GM12891 (cell line): ENCODE measurements around the gene TBC1D4. TPM values are rescaled to one million over a fixed set of nuclear protein-coding genes. Genes with fewer than 3 reads are reported as not detected.

Experiments
- DNase-seq: peaks from one replicate; pipeline ENCODE4 v3.0.0; 2011; ENCODE audit warnings: low spot score; ENCODE audit not compliant: insufficient read length
- FAIRE-seq: peaks from 2 replicates; lab custom pipeline; 2011; peaks lifted over from hg19 to GRCh38; lab: Jason Lieb, UNC
- PAX5 ChIP-seq: IDR thresholded peaks from 2 replicates; pipeline ENCODE4 v1.6.1; 2011; ENCODE audit warnings: low read length, moderate library complexity, mild to moderate bottlenecking; ENCODE audit not compliant: insufficient read depth, severe bottlenecking
- POLR2A ChIP-seq: IDR thresholded peaks from 2 replicates; pipeline ENCODE4 v1.6.1; 2011; ENCODE audit warnings: low read depth, low read length, control low read depth
- POLR2AphosphoS5 ChIP-seq: IDR thresholded peaks from 2 replicates; pipeline ENCODE4 v1.6.1; 2011; ENCODE audit warnings: low read depth, low read length, control low read depth
- POU2F2 ChIP-seq: IDR thresholded peaks from 2 replicates; pipeline ENCODE4 v1.6.1; 2011; ENCODE audit warnings: low read depth, mild to moderate bottlenecking, control low read depth, low read length, moderate library complexity
- SPI1 ChIP-seq: IDR thresholded peaks from 2 replicates; pipeline ENCODE4 v1.6.1; 2011; ENCODE audit warnings: low read depth, low read length, control low read depth
- TAF1 ChIP-seq: IDR thresholded peaks from 2 replicates; pipeline ENCODE4 v1.6.1; 2011; ENCODE audit warnings: low read depth, low read length, control low read depth
- polyA plus RNA-seq: library from polyadenylated mRNA; unstranded; fragments of >200 nt; gene quantifications from one replicate; pipeline ENCODE4 v1.2.1, GENCODE V29; 2012; ENCODE audit warnings: low read depth, missing spikeins, inconsistent platforms; ENCODE audit not compliant: missing spikeins

The TBC1D4 gene
- 10.0 TPM for polyA plus RNA-seq

- TF ChIP-seq POU2F2 (peak; percentile 48; the same call in 1 of the 2 replicates), TAF1 (no peak), SPI1 (peak; percentile 97)
- FAIRE-seq = peak; percentile 92
- DNase-seq = peak; percentile 54
These were observed at the start of gene TBC1D4 for GRCh38 chr13:75482070-75482819. Gene TBC1D4 (minus strand): TSS chr13:75482169. CDS start chr13:75481767, 402 bp downstream.

- TF ChIP-seq POLR2A = no peak
- DNase-seq = no peak
- peak; percentile 64 for FAIRE-seq
These were observed 48.6 kb upstream of the TBC1D4 start for GRCh38 chr13:75530549-75530961.

DNA sequence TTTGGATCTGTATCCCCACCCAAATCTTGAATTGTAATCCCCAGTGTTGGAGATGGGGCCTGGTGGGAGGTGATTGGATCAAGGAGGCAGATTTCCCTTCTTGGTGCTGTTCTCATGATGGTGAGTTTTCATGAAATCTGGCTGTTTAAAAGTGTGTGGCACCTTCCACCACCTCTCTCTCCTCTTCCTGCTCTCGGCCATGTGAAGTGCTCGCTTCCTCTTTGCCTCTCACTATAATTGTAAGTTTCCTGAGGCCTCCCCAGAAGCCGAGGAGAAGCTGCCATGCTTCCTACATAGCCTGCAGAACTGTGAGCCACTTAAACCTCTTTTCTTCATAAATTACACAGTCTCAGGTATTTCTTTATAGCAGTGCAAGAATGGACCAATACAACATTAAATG is 40.0 kb upstream of the TBC1D4 start:
- DNase-seq = no peak
- FAIRE-seq = no peak
- TF ChIP-seq TAF1 (no peak), POLR2A (no peak), PAX5 (no peak), POU2F2 (no peak), SPI1 (no peak; the same call in 1 of the 2 replicates), POLR2AphosphoS5 (no peak)

GRCh38 chr13:75518439-75519088 is 36.6 kb upstream of the TBC1D4 start:
- FAIRE-seq (no peak), DNase-seq (no peak)
- TF ChIP-seq POLR2AphosphoS5 (no peak), PAX5 (no peak), POU2F2 (no peak), SPI1 (no peak), POLR2A (no peak), TAF1 (no peak)

DNA sequence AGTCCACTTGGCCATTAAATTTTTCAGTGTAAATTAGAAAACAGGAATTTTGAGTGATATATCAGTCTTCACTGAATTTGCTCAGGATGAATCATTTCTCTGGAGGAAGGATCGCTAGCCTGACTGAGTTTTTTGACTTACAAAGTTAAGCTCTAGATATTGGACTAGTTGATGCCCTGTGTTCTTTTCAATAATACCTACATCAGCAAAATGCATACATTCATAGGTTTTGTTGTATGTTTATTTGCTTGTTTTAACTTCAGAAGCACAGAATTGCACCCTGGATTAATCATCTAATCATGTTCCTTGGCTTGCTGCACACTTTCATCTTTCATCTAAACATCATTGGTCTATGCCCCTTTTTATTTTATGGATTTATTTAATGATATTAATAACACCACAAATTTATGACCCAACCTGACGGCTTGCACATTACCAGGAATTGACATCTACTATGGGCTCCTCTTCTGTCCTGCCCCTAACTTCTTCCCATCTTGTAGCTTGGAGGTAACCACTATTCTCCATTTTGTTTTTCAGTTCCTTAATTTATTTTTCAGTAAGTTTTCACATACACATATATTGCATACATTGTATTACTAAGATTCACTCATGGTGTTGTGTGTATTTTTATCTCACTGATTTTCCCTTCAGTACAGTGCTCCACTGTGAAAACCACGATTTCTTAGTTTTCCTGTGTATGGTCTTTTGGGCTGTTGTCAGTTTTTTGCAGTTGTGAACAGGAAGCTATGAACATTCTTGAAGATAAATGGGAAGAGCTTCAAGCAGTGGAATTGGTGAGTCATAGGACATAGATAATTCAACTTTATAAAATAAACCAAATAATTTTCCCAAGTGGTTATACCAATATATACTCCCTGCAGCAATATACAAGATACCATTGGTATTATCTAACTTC is 32.4 kb upstream of the TBC1D4 start:
- no peak for DNase-seq
- TF ChIP-seq SPI1 = peak; percentile 89
- TF ChIP-seq TAF1 = no peak
- no peak for TF ChIP-seq POLR2AphosphoS5
- no peak for TF ChIP-seq POLR2A
- peak; percentile 50 for FAIRE-seq

- FAIRE-seq (peak; percentile 87), DNase-seq (no peak)
- TF ChIP-seq POLR2AphosphoS5 (no peak), PAX5 (no peak), POU2F2 (no peak), TAF1 (no peak), SPI1 (peak; percentile 75), POLR2A (no peak)
These were observed 31.3 kb upstream of the TBC1D4 start for GRCh38 chr13:75513271-75513670.

DNA sequence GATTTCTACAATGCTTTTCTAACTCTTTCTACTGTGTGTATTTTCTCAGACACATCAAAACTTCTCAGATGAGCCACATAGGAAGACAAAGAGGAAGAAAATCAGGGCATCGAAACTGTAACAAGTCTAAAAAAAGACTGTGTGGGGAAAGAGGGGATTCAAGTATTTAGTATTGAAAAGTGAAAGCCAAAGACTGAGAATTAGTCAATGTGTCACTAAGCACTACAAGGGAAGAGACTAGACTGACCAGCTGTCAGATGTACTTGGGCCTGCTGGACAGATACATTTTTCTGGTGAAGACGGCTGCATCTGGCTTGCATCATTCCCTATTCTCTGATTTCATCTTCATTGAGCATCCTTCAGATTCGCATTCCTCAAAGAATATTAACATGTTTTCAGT is 30.3 kb upstream of the TBC1D4 start:
- FAIRE-seq (no peak), DNase-seq (peak; percentile 30)
- no peak for TF ChIP-seq POLR2AphosphoS5
- no peak for TF ChIP-seq POLR2A
- no peak for TF ChIP-seq POU2F2
- TF ChIP-seq TAF1 = no peak
- TF ChIP-seq SPI1 = no peak
- no peak for TF ChIP-seq PAX5

GRCh38 chr13:75511051-75511625 is 29.2 kb upstream of the TBC1D4 start:
- DNase-seq (no peak), FAIRE-seq (no peak)
- TF ChIP-seq TAF1 (no peak), POLR2A (no peak), PAX5 (no peak), SPI1 (no peak), POU2F2 (no peak), POLR2AphosphoS5 (no peak)

DNA sequence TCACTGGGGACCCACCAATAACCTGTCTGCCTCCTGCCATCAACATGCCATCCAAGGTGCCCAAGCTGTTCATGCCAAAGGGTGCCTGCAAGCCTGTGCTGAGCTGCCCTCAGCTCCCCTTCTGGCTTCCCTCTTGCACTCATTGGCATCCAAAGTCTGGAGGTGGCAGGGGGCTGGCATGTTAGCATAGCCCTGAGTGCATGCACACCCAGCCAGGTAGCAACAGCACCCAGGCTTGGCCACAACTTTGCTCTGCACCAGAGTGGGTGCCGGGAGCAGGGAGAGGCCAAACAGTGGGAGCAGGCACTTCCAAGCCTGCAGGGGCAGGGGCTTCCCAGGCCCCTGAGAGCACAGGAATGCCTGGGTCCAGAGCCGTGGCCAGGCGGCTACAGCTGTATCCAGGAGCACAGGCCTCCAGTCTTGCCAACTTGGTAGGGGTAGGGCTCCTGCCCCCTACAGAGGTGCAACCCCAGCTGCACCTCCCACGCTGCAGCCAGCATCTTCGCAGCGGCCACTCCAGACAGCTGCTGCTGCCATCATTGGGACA is 26.1 kb upstream of the TBC1D4 start:
- DNase-seq (no peak), FAIRE-seq (no peak)
- no peak for TF ChIP-seq TAF1
- no peak for TF ChIP-seq POU2F2
- TF ChIP-seq POLR2AphosphoS5 = no peak
- TF ChIP-seq POLR2A = no peak
- TF ChIP-seq PAX5 = no peak
- no peak for TF ChIP-seq SPI1
